ELR (cell line): ENCODE results near the gene WIZ.
"Not testable (repeated sequence)": the region's sequence is repeated elsewhere in the genome, so short reads cannot be mapped to it uniquely, and the experiment has no call there.

Experiments
- DNase-seq: peaks from one replicate; pipeline ENCODE4 v3.0.0-alpha.2; 2015; ENCODE audit warnings: low read depth

The WIZ gene

GRCh38 chr19:15404097-15404779 lies 45.5 kb downstream of the WIZ start:
- DNase-seq, result no peak

- no peak for DNase-seq
Observed at GRCh38 chr19:15403151-15403531, 46.6 kb downstream of the WIZ start.

GRCh38 chr19:15402411-15403150 lies 47.2 kb downstream of the WIZ start:
- DNase-seq, result no peak

GRCh38 chr19:15401397-15401710 lies 48.4 kb downstream of the WIZ start:
- DNase-seq, result no peak

GRCh38 chr19:15400521-15401396 lies 49.0 kb downstream of the WIZ start:
- no peak for DNase-seq

GRCh38 chr19:15399635-15400034 lies 50.1 kb downstream of the WIZ start:
- no peak for DNase-seq

- no peak for DNase-seq
Observed at GRCh38 chr19:15399234-15399515, 50.6 kb downstream of the WIZ start.

- DNase-seq, result no peak
Observed at GRCh38 chr19:15398501-15399233, 51.1 kb downstream of the WIZ start.

GRCh38 chr19:15397782-15398181 lies 52.0 kb downstream of the WIZ start:
- no peak for DNase-seq

GRCh38 chr19:15397236-15397635 lies 52.5 kb downstream of the WIZ start:
- DNase-seq, result no peak

- DNase-seq, result no peak
Observed at GRCh38 chr19:15396436-15396835, 53.3 kb downstream of the WIZ start.

GRCh38 chr19:15395251-15395650 lies 54.5 kb downstream of the WIZ start:
- not testable (repeated sequence) for DNase-seq

GRCh38 chr19:15394426-15394825 lies 55.3 kb downstream of the WIZ start:
- no peak for DNase-seq

- DNase-seq, result no peak
Observed at GRCh38 chr19:15393963-15394362, 55.8 kb downstream of the WIZ start.

- no peak for DNase-seq
Observed at GRCh38 chr19:15390814-15391213, 58.9 kb downstream of the WIZ start.

- DNase-seq, result no peak
Observed at GRCh38 chr19:15381864-15382263, 67.9 kb downstream of the WIZ start.

- no peak for DNase-seq
Observed at GRCh38 chr19:15381429-15381828, 68.3 kb downstream of the WIZ start.

- peak; percentile 58 for DNase-seq
Observed at GRCh38 chr19:15379999-15380647, 69.6 kb downstream of the WIZ start.

- DNase-seq, result peak; percentile 98
Observed at GRCh38 chr19:15379083-15379998, 70.4 kb downstream of the WIZ start, which contains the start of gene AKAP8. Gene AKAP8, minus strand, starts transcription at chr19:15379787. Its CDS starts 56 bp downstream, at chr19:15379731.

GRCh38 chr19:15378534-15379082 lies 71.1 kb downstream of the WIZ start:
- DNase-seq, result peak; percentile 67
